DMS153 (cell line): ENCODE results near the gene RUVBL1.

Experiments
- DNase-seq: peaks from one replicate; lab custom pipeline; 2025; lab: John Stamatoyannopoulos, UW

RUVBL1 gene

GRCh38 chr3:128067489-128067888, 56.1 kb downstream of the RUVBL1 start:
- DNase-seq = no peak

- DNase-seq = no peak
Observed at GRCh38 chr3:128066676-128067075, 56.9 kb downstream of the RUVBL1 start.

GRCh38 chr3:128066114-128066513, 57.5 kb downstream of the RUVBL1 start:
- DNase-seq = no peak

GRCh38 chr3:128064962-128065361, 58.6 kb downstream of the RUVBL1 start:
- no peak for DNase-seq

- DNase-seq = no peak
Observed at GRCh38 chr3:128063865-128064264, 59.7 kb downstream of the RUVBL1 start.

- DNase-seq = no peak
Observed at GRCh38 chr3:128062033-128062745, 61.4 kb downstream of the RUVBL1 start.

- DNase-seq = no peak
Observed at GRCh38 chr3:128060473-128061381, 62.9 kb downstream of the RUVBL1 start.

GRCh38 chr3:128056258-128056657, 67.4 kb downstream of the RUVBL1 start:
- DNase-seq = no peak

GRCh38 chr3:128054367-128054766, 69.2 kb downstream of the RUVBL1 start:
- no peak for DNase-seq

GRCh38 chr3:128053614-128054013, 70.0 kb downstream of the RUVBL1 start:
- DNase-seq = no peak

GRCh38 chr3:128052595-128053351, 70.8 kb downstream of the RUVBL1 start:
- no peak for DNase-seq

GRCh38 chr3:128051837-128052594, 71.6 kb downstream of the RUVBL1 start, which contains the start of gene SEC61A1:
Gene SEC61A1 (plus strand): TSS chr3:128052437. CDS start chr3:128052553, 116 bp downstream.
- peak; percentile 85 for DNase-seq

- DNase-seq = no peak
Observed at GRCh38 chr3:128051459-128051836, 72.2 kb downstream of the RUVBL1 start.

GRCh38 chr3:128050597-128050996, 73.0 kb downstream of the RUVBL1 start:
- DNase-seq = no peak

- no peak for DNase-seq
Observed at GRCh38 chr3:128041344-128041743, 82.3 kb downstream of the RUVBL1 start.

GRCh38 chr3:128040660-128041059, 83.0 kb downstream of the RUVBL1 start:
- DNase-seq = no peak

GRCh38 chr3:128040041-128040440, 83.6 kb downstream of the RUVBL1 start:
- no peak for DNase-seq

- peak; percentile 35 for DNase-seq
Observed at GRCh38 chr3:128036119-128036518, 87.5 kb downstream of the RUVBL1 start.

GRCh38 chr3:128033102-128033501, 90.5 kb downstream of the RUVBL1 start:
- DNase-seq = no peak
